Measurements from ENCODE around the gene LNP1. TPM values are rescaled to one million over a fixed set of nuclear protein-coding genes. Genes with fewer than 3 reads are reported as not detected.

LNP1 gene
- total and polyA plus RNA-seq, 4 donors, result 2.8 to 12.8 (median 5.8) TPM

DNA sequence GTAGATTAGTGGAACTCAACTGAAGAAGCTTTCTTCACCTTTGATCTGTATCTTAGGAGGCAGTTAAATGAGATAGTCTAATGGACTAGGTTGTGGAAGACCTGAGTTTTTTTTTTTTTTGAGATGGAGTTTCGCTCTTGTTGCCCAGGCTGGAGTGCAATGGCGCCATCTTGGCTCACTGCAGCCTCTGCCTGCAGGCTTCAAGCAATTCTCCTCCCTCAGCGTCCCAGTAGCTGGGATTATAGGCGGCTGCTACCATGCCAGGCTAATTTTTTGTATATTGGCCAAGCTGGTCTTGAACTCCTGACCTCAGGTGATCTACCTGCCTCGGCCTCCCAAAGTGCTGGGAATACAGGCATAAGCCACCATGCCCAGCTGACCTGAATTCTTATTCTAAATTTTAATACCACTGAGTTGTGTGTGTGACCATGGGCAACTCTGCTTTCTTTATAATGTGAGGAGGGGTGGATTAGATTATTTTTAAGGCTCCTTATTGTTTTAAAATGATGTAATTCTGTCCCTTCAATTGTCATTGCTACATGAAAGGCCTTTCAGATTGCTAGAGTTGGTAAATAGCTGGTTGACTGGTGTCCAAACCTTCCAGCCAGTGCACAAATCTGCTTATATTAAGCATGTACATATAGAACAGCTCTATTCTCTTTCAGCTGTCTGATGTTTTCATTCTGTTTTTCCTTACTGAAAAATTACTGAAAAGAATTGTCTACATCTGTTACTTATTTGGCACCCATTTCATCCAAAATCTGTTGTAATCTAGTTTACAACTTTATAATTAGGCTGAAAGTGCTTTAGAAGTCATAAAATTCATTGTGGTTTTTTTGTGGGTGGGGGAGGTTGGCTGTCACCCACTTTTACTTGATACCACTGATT lies 2.3 kb downstream of the LNP1 start:
- Histone ChIP-seq H3K27ac (ENCODE audit: low read depth in 1 of 2, low read length in 2 of 2) (no peak overlapping the region), H3K4me3 (ENCODE audit: low read length in 2 of 2) (peak overlapping the region in 1 of 2 donors; percentile 72), H3K9me3 (ENCODE audit: control insufficient read depth, low read length) (peaks cover 2% of the 10 kb centered on the region), H3K27me3 (ENCODE audit: control insufficient read depth in 1 of 2, insufficient read depth in 2 of 2, low read length in 1 of 2) (no peaks in the 10 kb centered on the region), H3K4me1 (ENCODE audit: control insufficient read depth in 1 of 2, insufficient read depth in 2 of 2, low read length in 2 of 2) (no peaks in the 10 kb centered on the region), H3K36me3 (ENCODE audit: control insufficient read depth in 1 of 2, insufficient read depth in 2 of 2, low read length in 1 of 2) (no peaks in the 10 kb centered on the region)
- 43 to 45% methylated on average over 5 of the region's 5 CpGs for WGBS, 2 donors
- DNase-seq, result no peak
- intact Hi-C loops (cut with DNase I), result loop anchor here (5.0 to 10.0 kb wide), 2 partner anchors 69 to 89 kb away; partner anchors contain the start of genes NIT2 (in 1 of the 2) and TMEM45A (in 1 of the 2)
- ATAC-seq (ENCODE audit: low FRiP score), result no peak

DNA sequence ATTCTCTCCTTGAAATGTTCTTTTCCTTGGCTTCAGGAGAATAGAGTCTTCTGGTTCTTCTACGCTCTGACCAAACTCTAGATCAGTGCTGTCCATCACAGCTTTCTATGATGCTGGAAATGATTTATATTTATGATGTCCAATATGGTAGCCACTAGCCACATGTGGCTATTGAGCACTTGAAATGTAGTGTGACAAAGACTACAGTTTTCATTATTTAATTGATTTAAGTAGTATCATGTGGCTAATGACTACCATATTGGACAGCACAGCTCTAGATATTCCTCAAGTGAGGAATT lies 2.9 kb downstream of the LNP1 start:
- no peak overlapping the region for H3K27ac ChIP-seq (ENCODE audit: low read depth in 1 of 2, low read length in 2 of 2)
- H3K27me3 ChIP-seq (ENCODE audit: control insufficient read depth in 1 of 2, insufficient read depth in 2 of 2, low read length in 1 of 2), result no peaks in the 10 kb centered on the region
- ATAC-seq (ENCODE audit: low FRiP score), result no peak
- no peak for DNase-seq
- H3K4me3 ChIP-seq (ENCODE audit: low read length in 2 of 2), result no peak overlapping the region
- peaks cover 2% of the 10 kb centered on the region for H3K9me3 ChIP-seq (ENCODE audit: control insufficient read depth, low read length)
- no peaks in the 10 kb centered on the region for H3K36me3 ChIP-seq (ENCODE audit: control insufficient read depth in 1 of 2, insufficient read depth in 2 of 2, low read length in 1 of 2)
- WGBS, 2 donors, result 87 to 96% methylated on average over 1 of the region's 1 CpG
- intact Hi-C loops (cut with DNase I), result loop anchor here (5.0 to 10.0 kb wide), 2 partner anchors 69 to 88 kb away; partner anchors contain the start of genes NIT2 (in 1 of the 2) and TMEM45A (in 1 of the 2)
- H3K4me1 ChIP-seq (ENCODE audit: control insufficient read depth in 1 of 2, insufficient read depth in 2 of 2, low read length in 2 of 2), result no peaks in the 10 kb centered on the region

DNA sequence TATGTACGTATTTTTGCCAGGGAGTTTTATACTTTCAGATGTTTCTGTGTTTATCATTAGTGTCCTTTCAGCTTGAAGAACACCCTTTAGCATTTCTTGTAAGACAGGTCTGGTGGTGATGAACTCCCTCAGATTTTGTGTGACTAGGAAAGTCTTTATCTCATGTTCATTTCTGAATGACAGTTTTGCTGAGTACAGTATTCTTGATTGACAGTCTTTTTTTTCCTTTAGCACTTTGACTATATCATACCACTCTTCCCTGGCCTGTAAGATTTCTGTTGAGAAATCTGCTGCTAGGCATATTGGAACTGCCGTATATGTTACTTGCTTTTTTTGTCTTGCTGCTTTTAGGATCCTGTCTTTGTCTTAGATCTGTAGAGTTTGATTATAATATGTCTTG lies 5.8 kb downstream of the LNP1 start:
- no peak for ATAC-seq (ENCODE audit: low FRiP score)

DNA sequence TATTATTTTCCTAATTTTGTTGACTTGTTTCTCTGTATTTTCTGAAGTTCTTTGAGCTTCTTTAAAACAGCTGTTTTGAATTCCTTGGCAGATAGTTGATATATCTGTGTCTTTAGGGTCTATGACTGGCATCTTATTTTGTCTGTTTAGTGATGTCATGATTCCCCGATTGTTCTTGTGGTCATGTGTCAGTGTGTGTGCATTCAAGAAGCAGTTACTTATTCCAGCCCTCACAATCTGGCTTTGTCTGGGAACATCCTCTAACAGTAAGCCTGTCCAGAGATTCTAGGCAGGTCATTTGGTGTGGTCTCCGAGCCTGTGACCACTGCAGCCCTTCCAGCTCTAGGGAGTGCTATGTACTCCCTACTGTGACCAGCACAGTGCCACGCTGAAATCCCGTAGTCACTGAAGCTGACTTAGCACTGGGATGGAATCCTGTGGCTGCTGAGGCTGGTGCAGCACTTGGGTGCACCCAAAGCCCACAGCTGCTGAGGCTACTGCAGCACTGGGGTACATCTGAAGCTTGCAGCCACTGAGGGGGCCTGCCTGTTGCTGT lies 6.7 kb downstream of the LNP1 start:
- ATAC-seq (ENCODE audit: low FRiP score), result no peak
- 94% methylated on average over 4 of the region's 4 CpGs for WGBS, 2 donors
- intact Hi-C loops (cut with DNase I), result loop anchor here in 1 of 2 donors (10.0 kb wide), 1 partner anchor 73 kb away; the partner anchor contains the start of gene NIT2

More for the DNA sequence above, 5.8 kb downstream of the LNP1 start:
- no peak overlapping the region for H3K4me3 ChIP-seq (ENCODE audit: low read length in 2 of 2)
- H3K36me3 ChIP-seq (ENCODE audit: control insufficient read depth in 1 of 2, insufficient read depth in 2 of 2, low read length in 1 of 2), result no peaks in the 10 kb centered on the region
- DNase-seq, result no peak
- no peaks in the 10 kb centered on the region for H3K4me1 ChIP-seq (ENCODE audit: control insufficient read depth in 1 of 2, insufficient read depth in 2 of 2, low read length in 2 of 2)
- H3K9me3 ChIP-seq (ENCODE audit: control insufficient read depth, low read length), result peaks cover 4% of the 10 kb centered on the region
- 71 to 98% methylated on average over 2 of the region's 2 CpGs for WGBS, 2 donors
- H3K27ac ChIP-seq (ENCODE audit: low read depth in 1 of 2, low read length in 2 of 2), result no peak overlapping the region
- no peaks in the 10 kb centered on the region for H3K27me3 ChIP-seq (ENCODE audit: control insufficient read depth in 1 of 2, insufficient read depth in 2 of 2, low read length in 1 of 2)
- intact Hi-C loops (cut with DNase I), result loop anchor here in 1 of 2 donors (10.0 kb wide), 1 partner anchor 72 kb away; the partner anchor contains the start of gene NIT2

DNA sequence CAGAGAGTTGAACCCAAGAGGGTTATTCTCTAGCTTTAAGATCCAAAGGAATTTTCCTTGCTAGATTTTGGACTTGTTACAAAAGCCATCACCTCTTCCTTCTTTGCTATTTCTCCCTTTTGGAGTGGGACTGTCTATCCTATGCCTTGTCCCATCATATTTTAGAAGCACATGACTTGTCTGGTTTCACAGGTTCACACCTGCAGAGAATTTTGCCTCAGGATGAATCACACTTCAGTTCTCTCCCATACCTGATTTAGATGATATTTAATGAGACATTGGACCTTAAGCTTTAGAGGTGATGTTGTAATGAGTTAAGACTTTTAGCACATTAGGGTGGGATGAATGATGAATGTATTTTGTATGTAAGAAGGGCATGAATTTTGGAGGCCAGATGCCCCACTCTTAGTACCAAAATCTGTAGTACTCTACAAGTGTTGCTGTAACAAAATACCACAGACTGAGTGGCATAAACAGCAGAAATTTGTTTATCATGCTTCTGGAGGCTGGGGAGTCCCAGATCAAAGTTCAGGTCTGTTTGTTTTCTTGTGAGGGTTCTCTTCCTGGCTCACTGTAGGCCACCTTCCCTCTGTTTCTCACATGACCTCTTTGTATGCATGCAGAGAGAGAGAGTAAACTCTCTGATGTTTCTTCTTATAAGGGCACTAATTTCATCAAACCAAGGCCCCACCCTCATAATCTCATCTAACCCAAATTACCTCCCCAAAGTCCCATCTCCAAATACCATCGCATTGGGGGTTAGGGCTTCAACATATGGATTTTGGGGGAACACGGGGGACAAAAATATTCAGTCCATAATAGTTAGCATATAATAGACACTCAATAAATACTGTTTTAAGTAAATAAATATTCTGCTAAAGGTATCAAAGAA lies 10.0 kb downstream of the LNP1 start:
- 97% methylated on average over 2 of the region's 2 CpGs for WGBS, 2 donors
- Histone ChIP-seq H3K27ac (ENCODE audit: low read depth in 1 of 2, low read length in 2 of 2) (no peak overlapping the region), H3K4me3 (ENCODE audit: low read length in 2 of 2) (no peak overlapping the region), H3K36me3 (ENCODE audit: control insufficient read depth in 1 of 2, insufficient read depth in 2 of 2, low read length in 1 of 2) (no peaks in the 10 kb centered on the region), H3K9me3 (ENCODE audit: control insufficient read depth, low read length) (peaks cover 4% of the 10 kb centered on the region), H3K4me1 (ENCODE audit: control insufficient read depth in 1 of 2, insufficient read depth in 2 of 2, low read length in 2 of 2) (no peaks in the 10 kb centered on the region), H3K27me3 (ENCODE audit: control insufficient read depth in 1 of 2, insufficient read depth in 2 of 2, low read length in 1 of 2) (no peaks in the 10 kb centered on the region)
- DNase-seq, result no peak
- ATAC-seq (ENCODE audit: low FRiP score), result no peak
- intact Hi-C loops (cut with DNase I), result no loop called here

More for the DNA sequence above, 6.7 kb downstream of the LNP1 start:
- H3K4me3 ChIP-seq (ENCODE audit: low read length in 2 of 2), result no peak overlapping the region
- no peak for DNase-seq
- peaks cover 4% of the 10 kb centered on the region for H3K9me3 ChIP-seq (ENCODE audit: control insufficient read depth, low read length)
- no peaks in the 10 kb centered on the region for H3K4me1 ChIP-seq (ENCODE audit: control insufficient read depth in 1 of 2, insufficient read depth in 2 of 2, low read length in 2 of 2)
- no peaks in the 10 kb centered on the region for H3K27me3 ChIP-seq (ENCODE audit: control insufficient read depth in 1 of 2, insufficient read depth in 2 of 2, low read length in 1 of 2)
- no peaks in the 10 kb centered on the region for H3K36me3 ChIP-seq (ENCODE audit: control insufficient read depth in 1 of 2, insufficient read depth in 2 of 2, low read length in 1 of 2)
- no peak overlapping the region for H3K27ac ChIP-seq (ENCODE audit: low read depth in 1 of 2, low read length in 2 of 2)

DNA sequence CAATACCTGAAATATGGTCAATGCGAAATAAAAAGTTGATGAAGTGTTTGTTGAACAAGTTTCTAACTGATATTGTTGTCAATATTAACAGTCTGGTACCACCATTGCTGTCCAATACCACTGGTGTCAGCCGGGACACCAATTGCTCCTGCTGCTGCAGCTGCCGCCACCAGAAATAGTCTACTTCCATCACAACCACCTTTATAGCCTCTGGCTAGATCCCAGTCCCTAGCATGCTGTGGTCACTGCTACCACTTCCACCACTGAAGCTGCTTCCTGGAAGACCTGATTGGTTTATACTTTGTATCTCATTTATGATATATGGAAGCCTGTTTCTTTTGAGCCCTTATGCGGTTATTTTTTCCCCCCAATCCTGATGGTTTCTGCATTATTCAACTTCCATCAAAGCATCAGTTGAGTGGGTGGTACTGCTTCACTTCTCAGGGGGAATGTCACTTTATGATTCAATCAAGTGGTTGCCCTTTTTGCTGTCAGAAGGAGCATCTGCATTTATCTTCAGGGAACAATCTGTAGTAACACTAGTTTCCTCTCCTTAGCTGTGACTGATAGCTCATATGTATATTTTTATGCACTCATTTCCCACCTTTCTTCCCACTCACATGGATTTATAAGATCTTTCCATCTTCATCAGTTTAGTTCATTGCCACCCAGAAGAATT lies 11.7 kb downstream of the LNP1 start:
- intact Hi-C loops (cut with DNase I), result no loop called here
- ATAC-seq (ENCODE audit: low FRiP score) (no peak), DNase-seq (no peak)
- Histone ChIP-seq H3K27me3 (ENCODE audit: control insufficient read depth in 1 of 2, insufficient read depth in 2 of 2, low read length in 1 of 2) (no peaks in the 10 kb centered on the region), H3K9me3 (ENCODE audit: control insufficient read depth, low read length) (peaks cover 4% of the 10 kb centered on the region), H3K27ac (ENCODE audit: low read depth in 1 of 2, low read length in 2 of 2) (no peak overlapping the region), H3K4me1 (ENCODE audit: control insufficient read depth in 1 of 2, insufficient read depth in 2 of 2, low read length in 2 of 2) (no peaks in the 10 kb centered on the region), H3K4me3 (ENCODE audit: low read length in 2 of 2) (no peak overlapping the region), H3K36me3 (ENCODE audit: control insufficient read depth in 1 of 2, insufficient read depth in 2 of 2, low read length in 1 of 2) (no peaks in the 10 kb centered on the region)
- WGBS, 2 donors, result 97 to 98% methylated on average over 4 of the region's 4 CpGs

DNA sequence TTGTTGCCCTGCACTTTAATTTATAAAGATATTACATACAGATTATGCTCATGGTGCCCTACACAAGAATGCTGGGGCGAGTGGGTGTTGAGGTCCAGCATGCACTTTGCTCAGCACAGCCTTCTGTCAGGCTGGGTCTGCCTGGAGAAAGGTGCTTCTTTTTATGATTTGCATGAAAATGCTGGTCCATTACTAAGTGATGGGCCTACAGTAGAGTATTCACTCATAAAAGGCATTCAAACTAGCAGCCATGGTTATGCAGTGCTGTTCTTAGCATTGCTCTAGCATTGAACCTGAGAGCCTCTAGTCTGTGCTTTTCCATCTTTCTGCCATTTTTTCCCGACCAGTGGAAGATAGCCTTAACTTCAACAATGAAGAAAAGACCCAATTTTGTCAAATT lies 12.3 kb downstream of the LNP1 start:
- no peak overlapping the region for H3K27ac ChIP-seq (ENCODE audit: low read depth in 1 of 2, low read length in 2 of 2)
- H3K4me1 ChIP-seq (ENCODE audit: control insufficient read depth in 1 of 2, insufficient read depth in 2 of 2, low read length in 2 of 2), result no peaks in the 10 kb centered on the region
- WGBS, 2 donors, result 93% methylated on average over 2 of the region's 2 CpGs
- no peaks in the 10 kb centered on the region for H3K27me3 ChIP-seq (ENCODE audit: control insufficient read depth in 1 of 2, insufficient read depth in 2 of 2, low read length in 1 of 2)
- no peaks in the 10 kb centered on the region for H3K36me3 ChIP-seq (ENCODE audit: control insufficient read depth in 1 of 2, insufficient read depth in 2 of 2, low read length in 1 of 2)
- no peak overlapping the region for H3K4me3 ChIP-seq (ENCODE audit: low read length in 2 of 2)
- peaks cover 2% of the 10 kb centered on the region for H3K9me3 ChIP-seq (ENCODE audit: control insufficient read depth, low read length)
- DNase-seq, result no peak
- intact Hi-C loops (cut with DNase I), result no loop called here
- ATAC-seq (ENCODE audit: low FRiP score), result no peak

DNA sequence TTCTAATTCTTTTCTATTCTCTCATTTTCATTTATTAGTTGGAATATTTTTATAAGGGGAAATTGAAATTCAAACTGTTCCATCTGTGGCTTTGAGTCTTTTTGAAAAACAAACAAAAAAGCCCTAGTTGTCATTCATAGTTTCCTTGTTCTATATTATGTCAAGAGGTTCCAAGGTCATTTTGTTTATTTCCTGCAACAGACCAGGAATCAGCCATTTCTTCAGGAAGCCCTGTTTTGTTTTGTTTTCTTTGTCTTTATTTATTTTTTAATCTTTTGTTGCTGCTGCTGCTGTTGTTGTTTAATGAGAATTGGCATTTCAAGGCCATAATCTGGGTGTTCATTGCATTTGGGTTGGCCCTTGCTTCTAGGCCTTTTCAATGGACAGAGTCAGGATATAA lies 14.8 kb downstream of the LNP1 start:
- DNase-seq (no peak), ATAC-seq (ENCODE audit: low FRiP score) (no peak)
- Histone ChIP-seq H3K27me3 (ENCODE audit: control insufficient read depth in 1 of 2, insufficient read depth in 2 of 2, low read length in 1 of 2) (no peaks in the 10 kb centered on the region), H3K36me3 (ENCODE audit: control insufficient read depth in 1 of 2, insufficient read depth in 2 of 2, low read length in 1 of 2) (no peaks in the 10 kb centered on the region), H3K9me3 (ENCODE audit: control insufficient read depth, low read length) (no peaks in the 10 kb centered on the region), H3K27ac (ENCODE audit: low read depth in 1 of 2, low read length in 2 of 2) (no peak overlapping the region), H3K4me1 (ENCODE audit: control insufficient read depth in 1 of 2, insufficient read depth in 2 of 2, low read length in 2 of 2) (no peaks in the 10 kb centered on the region), H3K4me3 (ENCODE audit: low read length in 2 of 2) (no peak overlapping the region)
- intact Hi-C loops (cut with DNase I), result no loop called here

All from aorta (tissue), 5 donors.